Tibial artery (tissue), 4 donors: ENCODE data around the gene RGP1.

Experiments used
- DNase-seq, 2 donors: peaks; one replicate each; pipeline ENCODE4 v3.0.0-alpha.2; 2019
- H3K27ac ChIP-seq, 2 donors: fragments of 200-600 bp; sonication (generic) in 1 of 2; 1 replicate in 1 of 2; 2 replicates in 1 of 2; pipeline ENCODE4 v1.5.1; 2018 to 2019; ENCODE audit warnings: mild to moderate bottlenecking in 1 of 2
- H3K27me3 ChIP-seq, 2 donors: fragments of 200-600 bp; sonication (generic) in 1 of 2; one replicate each; pipeline versions ENCODE4 v1.5.1 to v1.6.0; 2016 to 2019
- H3K36me3 ChIP-seq, 3 donors: fragments of 200-600 bp; sonication (generic) in 2 of 3; one replicate each; pipeline ENCODE4 v1.5.1; 2016 to 2019; ENCODE audit warnings: mild to moderate bottlenecking in 2 of 3
- H3K4me1 ChIP-seq, 4 donors: fragments of 200-600 bp; sonication (generic) in 2 of 4; 1 replicate in 3 of 4; 2 replicates in 1 of 4; pipeline ENCODE4 v1.5.1; 2016 to 2019
- H3K4me3 ChIP-seq, 2 donors: fragments of 200-600 bp; sonication (generic) in 1 of 2; 1 replicate in 1 of 2; 2 replicates in 1 of 2; pipeline ENCODE4 v1.5.1; 2018 to 2019; ENCODE audit warnings: mild to moderate bottlenecking in 2 of 2
- H3K9me3 ChIP-seq, 3 donors: fragments of 200-600 bp; sonication (generic) in 1 of 3; one replicate each; pipeline ENCODE4 v1.5.1; 2016 to 2019
- intact Hi-C: fragments of 100-400 bp; cut with DNase I; formaldehyde crosslinking; loops from one replicate; pipeline ENCODE4 v1.15.0; 2023; ENCODE audit warnings: low total_unique reads
- TF ChIP-seq, protein P1 (sequence below), 2 experiments: fragments of 200-600 bp in 1 of 2; fragments of 450-650 bp in 1 of 2; IDR thresholded peaks; one replicate each; pipeline ENCODE4 v1.5.1; 2017 to 2019; ENCODE audit warnings: antibody characterized with exemption in 2 of 2, mild to moderate bottlenecking in 1 of 2, moderate library complexity in 1 of 2

The RGP1 gene

GRCh38 chr9:35783418-35783817 is 34.3 kb downstream of the RGP1 start:
- intact Hi-C loops, result no loop called here
- Histone ChIP-seq H3K9me3 (no peaks in the 10 kb centered on the region), H3K4me1 (no peaks in the 10 kb centered on the region)

GRCh38 chr9:35789541-35789940 is 40.5 kb downstream of the RGP1 start:
- H3K9me3 ChIP-seq, result no peaks in the 10 kb centered on the region
- DNase-seq, result no peak
- intact Hi-C loops, result no loop called here
- TF ChIP-seq, protein P1, sequence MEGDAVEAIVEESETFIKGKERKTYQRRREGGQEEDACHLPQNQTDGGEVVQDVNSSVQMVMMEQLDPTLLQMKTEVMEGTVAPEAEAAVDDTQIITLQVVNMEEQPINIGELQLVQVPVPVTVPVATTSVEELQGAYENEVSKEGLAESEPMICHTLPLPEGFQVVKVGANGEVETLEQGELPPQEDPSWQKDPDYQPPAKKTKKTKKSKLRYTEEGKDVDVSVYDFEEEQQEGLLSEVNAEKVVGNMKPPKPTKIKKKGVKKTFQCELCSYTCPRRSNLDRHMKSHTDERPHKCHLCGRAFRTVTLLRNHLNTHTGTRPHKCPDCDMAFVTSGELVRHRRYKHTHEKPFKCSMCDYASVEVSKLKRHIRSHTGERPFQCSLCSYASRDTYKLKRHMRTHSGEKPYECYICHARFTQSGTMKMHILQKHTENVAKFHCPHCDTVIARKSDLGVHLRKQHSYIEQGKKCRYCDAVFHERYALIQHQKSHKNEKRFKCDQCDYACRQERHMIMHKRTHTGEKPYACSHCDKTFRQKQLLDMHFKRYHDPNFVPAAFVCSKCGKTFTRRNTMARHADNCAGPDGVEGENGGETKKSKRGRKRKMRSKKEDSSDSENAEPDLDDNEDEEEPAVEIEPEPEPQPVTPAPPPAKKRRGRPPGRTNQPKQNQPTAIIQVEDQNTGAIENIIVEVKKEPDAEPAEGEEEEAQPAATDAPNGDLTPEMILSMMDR (IDR thresholded peaks at IDR 0.05), result no peak
- H3K27ac ChIP-seq, result no peak overlapping the region
- H3K27me3 ChIP-seq, result no peaks in the 10 kb centered on the region
- H3K4me3 ChIP-seq, result no peak overlapping the region
- H3K4me1 ChIP-seq, result peaks cover 0 to 40% (median 34%) of the 10 kb centered on the region in 4 donors
- no peaks in the 10 kb centered on the region for H3K36me3 ChIP-seq

More at GRCh38 chr9:35783418-35783817, 34.3 kb downstream of the RGP1 start:
- no peak overlapping the region for H3K4me3 ChIP-seq
- no peaks in the 10 kb centered on the region for H3K36me3 ChIP-seq
- no peak for DNase-seq
- TF ChIP-seq, protein P1 (IDR thresholded peaks at IDR 0.05), result no peak
- H3K27ac ChIP-seq, result no peak overlapping the region
- no peaks in the 10 kb centered on the region for H3K27me3 ChIP-seq

- intact Hi-C loops, result loop anchor here (5.0 kb wide), 2 partner anchors 37 to 92 kb away; partner anchors contain the start of genes FAM221B and TMEM8B
- Histone ChIP-seq H3K27me3 (no peaks in the 10 kb centered on the region), H3K4me1 (peaks cover 0 to 42% (median 36%) of the 10 kb centered on the region in 4 donors), H3K36me3 (no peaks in the 10 kb centered on the region), H3K9me3 (no peaks in the 10 kb centered on the region), H3K27ac (no peak overlapping the region), H3K4me3 (no peak overlapping the region)
- DNase-seq, result no peak
- TF ChIP-seq, protein P1 (IDR thresholded peaks at IDR 0.05), result no peak
Measured at GRCh38 chr9:35790025-35790384, 40.9 kb downstream of the RGP1 start.

DNA sequence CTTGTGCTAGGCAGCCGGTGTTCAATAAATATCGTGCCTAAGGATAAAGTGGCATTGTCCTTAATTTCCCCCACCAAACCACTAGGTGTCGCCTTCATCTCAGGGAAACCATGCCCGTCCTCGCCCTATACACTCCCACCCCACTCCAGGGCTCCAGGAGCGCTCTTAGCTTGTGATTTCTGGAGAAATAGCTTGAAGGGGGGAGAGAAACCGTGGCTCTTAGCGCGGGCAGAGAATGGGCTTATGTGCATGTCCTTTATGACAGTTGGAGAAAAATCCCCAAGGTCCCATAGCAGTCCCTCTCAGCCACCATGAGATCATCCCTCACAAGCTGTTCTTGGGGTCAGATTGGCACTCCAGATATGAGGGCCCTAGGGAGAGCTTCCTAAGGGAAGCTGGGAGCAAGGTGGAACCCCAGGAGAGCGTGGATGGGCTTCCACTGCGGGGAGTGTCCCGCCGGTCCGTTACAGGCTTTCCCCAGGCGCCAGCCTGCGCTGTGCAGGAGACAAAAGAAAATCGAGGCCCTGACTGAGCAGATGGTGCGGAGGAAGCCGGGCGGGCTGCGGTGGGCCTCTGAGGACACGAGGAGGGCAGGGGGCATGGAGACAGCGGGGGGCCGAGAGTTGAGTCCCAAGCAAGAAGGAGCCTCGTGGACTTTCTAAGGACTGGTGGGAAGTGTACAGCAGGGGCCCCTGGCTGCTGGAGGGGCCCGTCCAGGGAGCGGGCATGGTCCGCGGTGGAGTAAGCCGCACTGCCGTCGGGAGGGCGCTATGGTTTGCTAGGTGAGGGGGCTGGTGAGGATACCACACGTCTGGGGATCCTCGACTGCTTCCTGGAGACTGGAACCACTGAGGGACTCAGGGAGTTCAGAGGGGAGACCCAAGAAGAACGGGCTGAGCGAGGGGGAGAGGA is 41.6 kb downstream of the RGP1 start:
- Histone ChIP-seq H3K4me1 (peaks cover 0 to 46% (median 36%) of the 10 kb centered on the region in 4 donors), H3K4me3 (peak overlapping the region; percentile 60 to 61), H3K9me3 (no peaks in the 10 kb centered on the region), H3K36me3 (no peaks in the 10 kb centered on the region), H3K27me3 (no peaks in the 10 kb centered on the region), H3K27ac (peak overlapping the region; percentile 82 to 87)
- TF ChIP-seq, protein P1 (IDR thresholded peaks at IDR 0.05), result peak; percentile 82 to 93
- intact Hi-C loops, result loop anchor here (5.0 kb wide), 2 partner anchors 37 to 92 kb away; partner anchors contain the start of genes FAM221B and TMEM8B
- DNase-seq, result peak; percentile 82 to 89

DNA sequence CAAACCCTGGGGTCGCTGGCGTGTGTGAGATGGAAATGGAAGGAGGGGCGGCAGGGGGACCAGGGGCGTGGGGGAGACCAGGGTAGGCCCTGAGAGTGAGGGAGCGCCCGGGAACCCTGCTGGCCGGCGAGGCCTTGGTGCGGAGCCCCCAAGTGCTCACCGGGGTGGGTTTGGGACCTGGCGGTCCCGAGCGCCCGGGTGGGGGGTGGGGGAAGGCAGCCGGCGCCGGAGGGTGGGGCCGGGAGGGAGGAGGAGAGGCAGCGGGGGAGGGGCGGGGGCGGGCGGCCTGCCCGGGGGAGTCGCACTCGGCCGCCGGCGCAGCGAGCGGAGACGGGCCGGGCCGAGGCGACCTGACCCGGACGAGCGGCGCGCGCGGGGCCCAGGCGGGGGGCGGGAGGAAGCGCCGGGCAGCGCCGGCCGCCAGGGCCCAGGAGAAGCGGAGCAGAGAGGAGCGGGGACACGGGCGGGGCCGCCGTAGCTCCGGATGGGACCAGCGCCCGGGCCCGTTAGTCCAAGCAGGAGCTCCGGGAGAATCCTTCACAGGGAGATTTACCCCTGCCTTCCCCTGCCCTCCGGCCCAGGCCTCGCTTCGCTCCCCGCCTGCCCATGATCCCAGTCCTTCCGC is 42.3 kb downstream of the RGP1 start, which contains the start of gene NPR2:
Gene NPR2 (plus strand): TSS at position 295 of the 625 bp plus-strand sequence. CDS start 818 bp downstream, outside the sequence.
- Histone ChIP-seq H3K27ac (peak within 1 kb of the TSS; percentile 82 to 87), H3K36me3 (no peaks in the 10 kb centered on the region), H3K9me3 (no peaks in the 10 kb centered on the region), H3K27me3 (no peaks in the 10 kb centered on the region), H3K4me3 (peak within 1 kb of the TSS; percentile 60 to 61), H3K4me1 (peaks cover 0 to 53% (median 36%) of the 10 kb centered on the region in 4 donors)
- DNase-seq, result peak; percentile 35 to 78
- intact Hi-C loops, result loop anchor here (5.0 kb wide), 2 partner anchors 36 to 91 kb away; partner anchors contain the start of genes FAM221B and TMEM8B
- TF ChIP-seq, protein P1 (IDR thresholded peaks at IDR 0.05), result no peak
